Epidermal melanocyte (primary cell): Measurements from ENCODE around the gene CHD2.

Experiments
- DNase-seq: peaks from one replicate; pipeline ENCODE4 v3.0.0; 2011; ENCODE audit warnings: low spot score; ENCODE audit not compliant: insufficient read length

Gene CHD2

DNA sequence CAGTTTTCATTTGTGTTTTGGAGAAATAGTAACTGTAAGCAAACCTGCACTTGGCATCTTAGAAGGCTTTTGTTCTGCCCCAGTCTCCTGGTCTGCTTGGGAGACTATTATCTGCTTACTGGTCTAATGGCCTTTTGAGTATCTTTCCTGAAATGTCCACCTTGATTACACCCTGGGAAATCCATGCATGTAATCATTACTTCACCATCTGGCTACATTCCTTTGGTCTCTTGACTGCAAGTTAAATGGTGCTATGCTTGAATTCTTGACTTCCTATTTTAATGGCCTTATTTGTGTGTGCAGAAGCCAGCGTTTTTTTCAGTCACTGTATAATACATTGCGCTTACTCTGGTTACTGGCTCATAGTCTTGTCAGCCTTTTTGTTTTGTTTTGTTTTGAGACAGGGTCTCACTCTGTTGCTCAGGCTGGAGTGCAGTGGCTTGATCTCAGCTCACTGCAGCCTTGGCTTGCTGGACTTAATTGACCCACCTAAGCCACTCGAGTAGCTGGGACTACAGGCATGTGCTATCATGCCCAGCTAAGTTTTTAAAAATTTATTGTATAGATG lies 30.0 kb downstream of the CHD2 start:
- no peak for DNase-seq

DNA sequence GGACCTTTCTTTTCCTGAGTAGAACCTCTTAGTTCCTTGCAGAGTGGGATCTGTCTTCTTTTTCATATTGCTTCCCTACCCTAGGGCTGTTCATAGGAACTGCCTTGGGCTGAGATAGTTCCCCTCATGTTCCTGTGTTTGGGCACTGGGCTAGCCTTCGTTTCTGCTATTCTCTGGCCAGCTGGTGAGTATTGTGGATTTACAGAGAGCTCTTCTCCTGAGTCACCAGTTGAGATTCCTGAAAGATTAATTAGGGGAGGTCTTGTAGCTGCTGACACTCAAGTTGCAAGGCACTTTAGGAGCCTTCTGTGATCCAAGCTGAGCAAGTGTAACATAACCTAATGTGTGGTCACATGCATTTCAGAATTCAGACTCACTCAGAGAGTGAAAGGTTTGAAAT lies 30.7 kb downstream of the CHD2 start:
- DNase-seq, result no peak

DNA sequence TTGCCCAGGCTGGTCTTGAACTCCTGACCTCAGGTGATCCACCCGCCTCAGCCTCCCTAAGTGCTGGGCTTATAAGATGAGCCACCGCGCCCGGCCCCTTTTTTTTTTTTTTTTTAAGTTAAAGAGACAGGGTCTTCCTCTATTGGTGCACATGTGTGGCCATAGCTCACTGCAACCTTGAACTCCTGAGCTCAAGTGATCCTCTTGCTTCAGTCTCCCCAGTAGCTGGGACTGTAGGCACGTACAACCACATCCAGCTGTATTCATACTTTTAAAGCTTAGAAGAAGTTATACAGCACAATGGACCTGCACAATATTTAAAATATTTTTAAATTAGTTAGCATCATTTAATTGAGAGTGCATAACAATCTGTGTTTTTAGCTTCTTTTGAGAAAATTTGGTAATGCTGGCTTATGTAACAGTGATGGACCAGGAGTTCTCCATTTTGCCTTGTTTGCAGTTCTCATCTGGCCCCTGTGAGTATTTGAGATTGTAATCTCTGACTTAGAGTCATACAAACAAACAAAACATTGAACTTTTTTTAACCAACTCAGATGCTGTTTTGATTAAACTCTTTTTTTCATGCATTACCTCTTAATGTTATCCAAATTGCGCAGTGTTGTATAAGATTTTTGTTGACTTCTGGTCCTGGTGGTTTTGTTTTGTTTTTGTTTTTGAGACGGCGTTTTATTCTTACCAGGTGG lies 33.0 kb downstream of the CHD2 start:
- no peak for DNase-seq

DNA sequence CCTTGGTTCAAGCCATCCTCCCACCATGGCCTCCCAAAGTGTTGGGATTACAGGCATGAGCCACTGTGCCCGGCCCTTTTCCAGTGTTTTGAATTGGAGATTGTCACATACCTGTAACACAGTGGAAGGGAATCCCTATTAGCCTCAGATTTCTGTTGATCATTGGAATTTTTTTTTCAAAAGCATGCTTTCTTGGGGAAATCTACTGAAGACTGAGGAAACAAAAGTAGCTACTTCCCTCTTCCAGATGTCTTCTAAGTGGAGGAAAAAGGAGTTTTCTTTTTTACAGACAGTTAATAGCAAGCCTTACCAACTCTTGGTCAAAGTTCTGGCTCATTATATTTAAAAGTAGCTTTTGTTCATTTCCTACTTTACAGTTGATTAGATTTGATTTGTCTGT lies 33.7 kb downstream of the CHD2 start:
- no peak for DNase-seq

DNA sequence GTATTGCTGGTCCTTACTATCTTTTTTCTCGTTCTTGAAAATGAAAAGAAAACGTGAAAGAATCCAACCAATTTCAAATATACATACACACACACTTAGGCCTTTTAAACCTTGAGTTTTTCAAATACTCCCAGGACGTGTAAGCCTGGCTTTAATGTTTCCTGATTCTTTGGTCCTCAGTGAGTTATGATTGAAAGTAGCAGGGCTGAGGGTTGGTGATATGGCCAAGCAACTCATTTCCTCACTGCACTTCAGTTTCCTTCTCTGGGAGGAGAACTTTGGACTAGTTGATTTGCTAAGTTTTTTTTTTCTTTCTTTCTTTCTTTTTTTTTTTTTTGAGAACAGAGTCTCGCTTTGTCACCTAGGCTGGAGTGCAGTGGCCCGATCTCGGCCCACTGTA lies 34.6 kb downstream of the CHD2 start:
- no peak for DNase-seq

DNA sequence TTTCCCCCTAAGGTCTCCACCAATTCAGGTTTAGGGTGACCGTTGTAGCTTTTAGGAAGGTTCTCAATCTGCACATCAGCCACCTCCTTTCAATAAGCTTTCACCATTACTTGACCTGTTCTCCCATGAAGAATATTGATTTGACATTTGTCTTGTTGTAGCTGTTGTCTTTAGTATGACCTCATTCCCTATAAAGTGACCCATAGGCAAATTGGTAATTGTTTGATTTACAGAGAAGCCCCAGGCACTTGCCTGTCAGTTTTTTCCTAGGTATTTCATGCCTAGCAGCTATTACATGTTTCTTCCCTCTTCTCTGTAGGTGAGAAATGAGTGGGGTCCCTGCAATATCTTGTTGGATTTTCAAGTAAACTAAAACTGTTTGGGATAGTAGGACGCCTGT lies 36.0 kb downstream of the CHD2 start:
- DNase-seq, result no peak

DNA sequence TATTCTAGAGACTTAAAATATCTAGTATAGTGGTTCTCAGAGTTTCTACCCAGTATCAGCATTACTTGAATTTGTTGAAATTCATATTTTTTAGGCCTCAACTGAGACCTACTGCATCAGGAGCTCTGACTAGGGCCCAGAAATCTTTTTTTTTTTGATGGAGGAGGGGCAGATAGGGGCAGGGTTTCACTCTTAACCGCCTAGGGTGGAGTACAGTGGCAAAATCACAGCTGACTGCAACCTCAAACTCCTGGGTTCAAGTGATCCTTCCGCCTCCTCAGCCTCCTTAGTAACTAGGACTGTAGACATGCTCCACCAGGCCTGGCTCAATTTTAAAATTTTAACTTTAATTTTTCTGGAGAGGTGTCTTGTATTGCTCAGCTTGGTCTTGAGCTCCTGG lies 36.6 kb downstream of the CHD2 start:
- DNase-seq, result no peak

DNA sequence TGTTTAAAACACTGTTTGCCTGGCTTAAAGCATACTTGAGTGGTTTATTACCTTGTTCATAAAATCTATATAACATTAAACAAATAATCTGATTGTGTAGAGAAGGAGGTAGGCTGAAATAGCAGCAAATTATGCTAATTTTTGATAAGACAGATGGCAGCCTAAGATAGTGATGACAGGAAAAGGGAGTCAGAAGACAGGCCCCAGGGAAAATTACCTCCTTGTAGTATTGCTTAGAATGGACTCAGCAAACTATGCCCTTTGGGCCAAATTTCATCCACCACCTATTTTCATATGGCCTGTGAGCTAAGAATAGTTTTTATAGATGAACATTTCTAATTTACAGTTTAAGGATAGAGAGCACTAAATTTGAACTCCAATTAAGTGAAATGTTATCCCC lies 37.8 kb downstream of the CHD2 start:
- no peak for DNase-seq

DNA sequence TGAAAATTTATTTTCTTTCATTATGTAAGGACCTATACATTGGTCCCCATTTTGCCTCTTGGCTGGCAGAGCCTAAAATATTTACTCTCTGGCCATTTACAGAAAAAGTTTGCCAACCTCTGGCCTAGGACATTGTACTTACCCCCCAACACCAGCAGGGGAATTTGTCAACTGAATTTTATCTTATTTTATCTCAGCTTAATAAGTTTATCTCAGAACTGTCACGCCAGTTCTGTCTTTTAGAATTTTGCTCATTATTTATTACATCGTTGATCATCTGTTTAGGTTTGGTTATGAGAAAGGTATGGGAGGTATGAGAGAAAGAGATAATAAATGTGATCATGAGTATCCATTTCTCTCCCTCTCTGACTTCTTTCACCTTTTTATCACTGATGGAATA lies 38.3 kb downstream of the CHD2 start:
- no peak for DNase-seq

DNA sequence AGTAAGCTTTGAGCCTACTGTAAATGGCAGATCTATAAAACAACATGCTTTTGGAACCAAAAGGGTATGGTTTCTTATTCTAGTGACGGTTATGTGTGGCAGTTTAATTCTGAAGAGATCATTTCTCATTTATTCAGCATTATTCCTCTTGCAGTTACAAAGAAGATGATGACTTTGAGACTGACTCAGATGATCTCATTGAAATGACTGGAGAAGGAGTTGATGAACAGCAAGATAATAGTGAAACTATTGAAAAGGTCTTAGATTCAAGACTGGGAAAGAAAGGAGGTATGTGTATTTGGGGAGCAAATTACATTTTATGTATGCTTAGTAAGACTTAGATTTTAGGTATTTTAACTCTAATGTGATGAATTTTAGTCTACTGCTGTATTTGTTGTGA lies 41.5 kb downstream of the CHD2 start:
- no peak for DNase-seq

DNA sequence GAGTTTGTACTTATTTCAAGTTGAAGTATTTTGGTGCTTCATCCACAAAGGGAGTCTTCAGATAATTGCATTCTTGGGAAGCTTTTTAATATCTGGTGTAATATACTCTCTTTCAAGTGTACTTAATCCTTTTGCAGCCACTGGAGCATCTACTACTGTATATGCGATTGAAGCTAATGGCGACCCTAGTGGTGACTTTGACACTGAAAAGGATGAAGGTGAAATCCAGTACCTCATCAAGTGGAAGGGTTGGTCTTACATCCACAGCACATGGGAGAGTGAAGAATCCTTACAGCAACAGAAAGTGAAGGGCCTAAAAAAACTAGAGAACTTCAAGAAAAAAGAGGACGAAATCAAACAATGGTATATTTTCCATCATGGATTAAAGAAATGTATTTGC lies 42.6 kb downstream of the CHD2 start:
- DNase-seq, result no peak

DNA sequence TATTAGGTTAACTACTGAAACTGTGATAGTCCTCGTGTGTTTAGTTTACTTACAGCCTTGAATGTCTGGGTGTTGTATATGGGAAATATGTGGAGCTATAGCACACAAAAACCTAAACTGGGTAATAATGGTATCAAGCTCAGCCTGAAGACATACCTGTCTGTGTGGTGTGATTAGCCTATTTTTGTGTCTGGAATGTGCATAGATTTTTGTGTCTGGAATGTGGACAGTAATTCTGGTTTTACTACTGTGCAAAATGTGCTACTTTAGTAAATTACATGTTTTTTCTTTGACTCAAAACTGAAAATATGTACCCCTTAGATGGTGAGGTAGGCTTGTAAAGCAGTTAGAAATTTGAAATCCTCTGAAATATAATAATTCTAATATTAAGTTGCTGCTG lies 43.5 kb downstream of the CHD2 start:
- DNase-seq, result no peak

DNA sequence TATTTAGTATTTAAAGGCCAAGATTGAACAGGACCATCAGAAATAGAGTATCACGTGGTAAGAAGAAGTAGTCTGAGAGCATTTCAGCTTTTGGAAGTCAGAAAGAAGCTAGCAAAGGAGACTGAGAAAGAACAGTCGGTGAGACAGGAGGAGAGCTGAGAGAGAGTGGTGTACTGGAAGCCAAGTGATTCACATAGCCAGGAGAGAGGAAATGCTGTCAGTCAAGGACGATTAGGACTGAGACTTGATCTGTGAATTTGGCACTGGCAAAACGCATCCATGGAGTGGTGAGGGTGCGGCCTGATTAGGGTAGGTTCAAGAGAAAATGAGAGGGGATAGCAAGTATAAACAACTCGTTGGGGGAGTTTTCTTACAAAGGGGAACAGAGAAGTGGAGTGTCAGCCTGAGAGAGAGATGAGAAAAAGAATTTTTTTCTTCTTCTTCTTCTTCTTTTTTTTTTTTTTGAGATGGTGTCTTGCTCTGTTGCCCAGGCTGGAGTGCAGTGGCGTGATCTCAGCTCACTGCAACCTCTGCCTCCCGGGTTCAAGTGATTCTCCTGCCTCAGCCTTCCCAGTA lies 44.9 kb downstream of the CHD2 start:
- DNase-seq, result no peak

DNA sequence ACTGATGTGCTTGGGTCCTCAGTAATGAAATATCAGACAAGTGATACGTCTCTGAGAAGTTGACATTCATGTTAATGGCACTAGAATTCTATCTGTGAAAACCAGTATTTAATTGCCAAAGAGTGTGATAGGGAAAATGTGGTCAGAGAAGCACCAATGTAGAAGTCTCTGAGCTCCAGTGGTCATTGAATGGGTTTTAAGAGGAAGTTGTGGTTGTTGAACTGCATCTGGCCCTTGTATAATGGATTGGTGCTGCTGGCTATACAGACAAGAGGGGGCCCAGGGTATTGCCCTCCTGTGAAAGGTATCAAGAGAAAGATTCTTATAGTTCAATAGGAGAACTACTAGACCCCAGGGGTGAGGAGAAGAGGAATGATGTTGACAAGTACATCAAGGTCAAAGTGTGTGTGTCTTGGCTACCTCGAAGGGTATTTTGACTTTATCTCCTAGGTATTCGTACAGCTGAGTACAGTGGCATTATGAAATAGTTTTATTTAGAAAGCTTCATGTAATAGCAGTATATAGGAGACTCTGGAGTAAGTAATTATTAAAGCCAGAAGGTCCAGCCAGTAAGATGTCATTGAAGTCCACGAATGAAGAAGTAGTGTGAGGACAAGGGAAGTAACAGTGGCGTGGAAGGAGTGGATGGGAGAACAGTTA lies 47.1 kb downstream of the CHD2 start:
- DNase-seq, result no peak

DNA sequence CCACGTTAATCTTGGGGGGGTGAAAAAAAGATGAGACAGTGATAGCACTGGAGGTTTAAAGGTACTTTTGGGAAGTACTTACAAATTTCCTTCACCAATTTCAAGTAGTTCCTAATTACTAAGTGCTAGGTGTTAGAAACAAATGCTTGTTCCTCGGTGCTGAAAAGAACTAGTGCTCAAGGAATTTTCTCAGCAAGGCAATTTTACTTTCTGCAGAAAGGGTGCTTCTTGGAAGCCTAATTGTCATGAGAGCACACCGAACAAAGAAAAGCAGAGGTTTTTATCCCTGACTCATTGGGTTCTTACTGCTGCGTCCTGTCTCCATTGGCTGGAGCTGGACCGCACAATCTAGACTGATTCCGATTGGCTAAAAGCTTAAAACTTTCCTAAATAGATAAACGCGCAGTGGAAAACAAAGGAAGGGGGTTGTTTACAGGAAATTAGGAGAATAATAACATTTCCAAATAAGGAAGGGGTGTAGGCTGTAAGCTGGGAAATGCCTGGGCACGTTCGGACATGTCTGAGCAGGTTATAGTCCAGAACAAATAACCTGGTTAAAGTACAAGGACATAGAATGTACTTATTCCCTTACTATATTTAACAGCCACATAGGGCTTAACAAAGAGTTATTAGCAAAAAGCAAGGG lies 49.6 kb downstream of the CHD2 start:
- no peak for DNase-seq

DNA sequence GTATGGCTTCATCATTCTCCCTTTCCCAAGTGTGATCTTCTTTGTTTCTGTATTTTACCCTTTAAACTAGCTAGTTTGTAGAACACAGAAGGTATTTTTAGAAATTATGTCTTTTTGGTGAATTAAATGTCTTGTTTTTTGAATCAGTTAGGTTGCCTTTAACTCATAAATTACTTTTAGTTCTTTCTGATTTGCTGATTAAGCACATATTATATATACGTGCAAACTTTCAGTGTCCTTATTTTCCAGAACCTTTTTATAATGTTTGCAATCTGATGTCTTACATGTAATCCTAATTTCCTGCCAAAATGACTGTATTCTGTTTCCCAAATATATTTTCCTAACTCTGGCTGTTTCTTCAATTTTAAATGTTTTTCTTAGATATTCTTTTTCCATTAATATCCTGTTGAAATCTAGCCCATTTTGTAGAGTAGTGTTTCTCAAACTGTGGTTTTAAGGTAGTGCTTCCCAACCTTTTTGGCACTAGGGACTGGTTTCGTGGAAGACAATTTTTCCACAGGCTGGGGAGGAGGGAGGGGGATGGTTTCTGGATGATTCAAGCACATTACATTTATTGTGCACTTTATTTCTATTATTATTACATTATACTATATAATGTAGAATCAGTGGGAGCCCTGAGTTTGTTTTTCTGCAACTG lies 51.8 kb downstream of the CHD2 start:
- no peak for DNase-seq

DNA sequence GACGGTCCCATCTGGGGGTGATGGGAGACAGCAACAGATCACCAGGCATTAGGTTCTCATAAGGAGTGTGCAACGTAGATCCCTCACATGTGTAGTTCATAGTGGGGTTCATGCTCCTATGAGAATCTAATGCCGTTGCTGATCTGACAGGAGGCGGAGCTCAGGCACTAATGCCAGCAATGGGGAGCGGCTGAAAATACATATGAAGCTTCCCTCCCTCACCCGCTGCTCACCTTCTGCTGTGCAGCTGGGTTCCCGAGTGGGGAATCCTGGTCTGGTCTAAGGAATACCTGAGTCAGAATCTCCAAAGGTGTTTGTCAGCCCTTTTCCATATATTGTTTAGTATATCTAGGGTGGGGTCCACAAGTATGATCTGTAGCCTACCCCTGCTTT lies 52.3 kb downstream of the CHD2 start:
- DNase-seq, result no peak

DNA sequence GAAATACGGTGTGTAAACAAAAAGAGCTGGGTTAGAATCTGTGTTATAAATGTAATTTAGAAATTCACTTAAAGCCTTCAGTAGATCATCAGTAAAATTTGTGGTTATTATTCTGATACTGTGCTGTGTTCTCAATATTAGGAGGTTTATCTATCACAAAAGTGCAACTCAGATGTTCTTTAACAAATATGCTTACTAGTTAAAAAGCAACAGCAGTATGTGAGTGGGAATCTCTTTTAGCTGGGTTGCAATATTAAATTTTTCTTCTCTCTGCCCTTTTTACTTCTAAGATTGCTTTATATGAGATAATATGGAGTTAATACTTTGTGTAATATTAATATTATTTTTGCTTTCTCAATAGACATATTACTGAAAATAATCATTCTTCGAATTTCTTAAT lies 53.4 kb downstream of the CHD2 start:
- no peak for DNase-seq

DNA sequence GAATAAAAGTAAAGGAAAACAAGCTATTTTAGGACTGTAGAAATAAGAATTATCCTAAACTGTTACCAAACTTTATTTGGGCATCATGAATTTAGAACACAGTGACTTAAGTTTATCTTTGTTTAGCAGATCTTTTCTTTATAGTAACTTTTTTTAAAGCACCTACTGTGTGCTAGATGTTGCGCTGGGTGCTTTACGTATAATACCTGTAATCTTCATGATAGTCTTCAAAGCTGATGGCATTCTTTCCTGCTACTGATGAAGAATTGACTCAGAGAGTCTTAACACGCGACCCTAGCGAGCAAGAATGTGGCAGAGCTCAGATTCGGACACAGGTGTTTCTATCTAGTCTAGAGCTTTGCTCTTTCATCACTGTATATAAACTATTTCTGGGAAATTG lies 53.9 kb downstream of the CHD2 start:
- no peak for DNase-seq

DNA sequence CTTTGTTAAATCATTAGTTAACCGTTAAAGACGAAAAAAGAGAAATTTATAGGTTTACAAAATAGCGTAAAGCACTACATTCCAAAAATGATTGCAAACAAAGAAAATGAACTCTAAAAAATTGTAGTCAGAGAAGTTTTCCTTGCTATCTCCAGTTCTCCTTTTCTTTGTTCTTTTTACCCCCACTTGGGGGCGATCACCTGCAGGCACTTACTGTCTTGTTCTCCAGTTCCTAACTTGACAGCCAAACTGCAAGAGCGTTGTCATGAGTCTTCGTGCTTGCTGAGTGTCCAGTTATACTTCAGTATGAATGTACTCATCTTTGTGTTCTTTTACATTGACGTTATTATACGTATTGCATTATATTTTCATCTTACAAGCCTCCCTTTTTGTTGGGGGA lies 54.5 kb downstream of the CHD2 start:
- DNase-seq, result no peak

DNA sequence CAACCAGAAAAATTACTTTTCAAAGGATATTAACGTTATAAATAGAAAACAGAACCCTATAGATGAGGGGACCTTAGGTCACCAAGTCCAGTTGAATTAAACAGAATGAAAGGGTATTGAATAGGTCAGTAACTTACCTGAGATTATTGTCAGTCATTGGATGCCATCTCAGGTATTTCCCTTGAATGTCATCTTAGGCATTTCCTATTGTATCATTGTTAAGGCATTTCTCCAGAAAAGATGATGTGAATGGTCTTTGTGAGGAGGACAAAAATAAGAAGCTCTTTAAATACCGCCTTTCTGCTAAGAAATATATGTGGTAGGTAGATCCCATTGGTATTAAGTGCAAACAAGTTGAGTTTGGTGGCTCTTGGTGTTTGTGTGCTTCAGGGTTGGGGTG lies 55.6 kb downstream of the CHD2 start:
- no peak for DNase-seq

DNA sequence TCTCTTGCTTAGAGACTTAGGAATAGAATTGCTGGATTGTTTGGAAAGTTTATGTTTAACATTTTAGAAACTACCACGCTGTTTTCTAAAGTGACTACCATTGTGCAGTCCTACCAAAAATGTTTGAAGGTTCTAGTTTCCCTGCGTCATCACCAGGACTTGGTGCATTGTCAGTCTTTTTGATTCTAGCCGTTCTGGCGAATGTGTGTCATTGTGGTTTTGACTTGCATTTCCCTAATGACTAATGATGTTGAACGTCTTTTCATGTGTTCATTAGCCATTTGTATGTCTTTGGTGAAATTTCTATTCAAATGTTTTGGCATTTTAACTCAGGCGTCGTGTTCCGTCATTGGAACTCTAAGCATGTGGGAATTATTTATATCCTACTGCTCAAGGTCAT lies 58.0 kb downstream of the CHD2 start:
- DNase-seq, result no peak
